Stimulated activated CD4-positive, alpha-beta T cell treated with anti-CD3 and anti-CD28 coated beads, Interleukin-2, amount 100 ng/mL, for 24 hours (primary cell): ENCODE data around the gene MAMDC4.
"Not testable (repeated sequence)": the region's sequence is repeated elsewhere in the genome, so short reads cannot be mapped to it uniquely, and the experiment has no call there.

Experiments
- DNase-seq, 2 donors: peaks; one replicate each; pipeline ENCODE4 v3.0.0-alpha.2; 2020

MAMDC4 gene

GRCh38 chr9:136825295-136826187 lies 26.6 kb upstream of the MAMDC4 start:
- no peak for DNase-seq

- no peak for DNase-seq
Observed at GRCh38 chr9:136826188-136826541, 26.0 kb upstream of the MAMDC4 start.

GRCh38 chr9:136826703-136827582 lies 25.2 kb upstream of the MAMDC4 start:
- DNase-seq: no peak

GRCh38 chr9:136827794-136828473 lies 24.2 kb upstream of the MAMDC4 start:
- no peak for DNase-seq

GRCh38 chr9:136828474-136829140 lies 23.5 kb upstream of the MAMDC4 start:
- DNase-seq: no peak

- no peak for DNase-seq
Observed at GRCh38 chr9:136829412-136829811, 22.7 kb upstream of the MAMDC4 start.

GRCh38 chr9:136829981-136830885 lies 21.9 kb upstream of the MAMDC4 start:
- DNase-seq: no peak

GRCh38 chr9:136831002-136831719 lies 21.0 kb upstream of the MAMDC4 start:
- no peak for DNase-seq

- no peak for DNase-seq
Observed at GRCh38 chr9:136831720-136832104, 20.4 kb upstream of the MAMDC4 start.

- no peak for DNase-seq
Observed at GRCh38 chr9:136832581-136832980, 19.6 kb upstream of the MAMDC4 start.

GRCh38 chr9:136833381-136834048 lies 18.6 kb upstream of the MAMDC4 start:
- not testable (repeated sequence) for DNase-seq

GRCh38 chr9:136835162-136835931 lies 16.8 kb upstream of the MAMDC4 start:
- DNase-seq: no peak

- no peak for DNase-seq
Observed at GRCh38 chr9:136835932-136836904, 15.9 kb upstream of the MAMDC4 start.

GRCh38 chr9:136837146-136837855 lies 14.8 kb upstream of the MAMDC4 start:
- no peak for DNase-seq

GRCh38 chr9:136837856-136838277 lies 14.3 kb upstream of the MAMDC4 start:
- DNase-seq: not testable (repeated sequence)

GRCh38 chr9:136838314-136839228 lies 13.6 kb upstream of the MAMDC4 start:
- DNase-seq: no peak
